ENCODE measurements around the gene S100A2.
"Not testable (repeated sequence)": the region's sequence is repeated elsewhere in the genome, so short reads cannot be mapped to it uniquely, and the experiment has no call there.

Gene S100A2

GRCh38 chr1:153532769-153533599, 32.7 kb downstream of the S100A2 start:
- peak; percentile 70 to 71 for DNase-seq (ENCODE audit: low read depth in 2 of 2)

GRCh38 chr1:153532181-153532580, 33.5 kb downstream of the S100A2 start:
- no peak for DNase-seq (ENCODE audit: low read depth in 2 of 2)

- no peak for DNase-seq (ENCODE audit: low read depth in 2 of 2)
Measured at GRCh38 chr1:153531638-153532037, 34.0 kb downstream of the S100A2 start.

- no peak for DNase-seq (ENCODE audit: low read depth in 2 of 2)
Measured at GRCh38 chr1:153527683-153528040, 38.0 kb downstream of the S100A2 start.

- DNase-seq (ENCODE audit: low read depth in 2 of 2) = no peak
Measured at GRCh38 chr1:153527023-153527682, 38.5 kb downstream of the S100A2 start.

- no peak for DNase-seq (ENCODE audit: low read depth in 2 of 2)
Measured at GRCh38 chr1:153526132-153526543, 39.5 kb downstream of the S100A2 start.

GRCh38 chr1:153525088-153525728, 40.4 kb downstream of the S100A2 start:
- no peak for DNase-seq (ENCODE audit: low read depth in 2 of 2)

GRCh38 chr1:153522353-153523048, 43.1 kb downstream of the S100A2 start:
- not testable (repeated sequence) for DNase-seq (ENCODE audit: low read depth in 2 of 2)

- DNase-seq (ENCODE audit: low read depth in 2 of 2) = not testable (repeated sequence)
Measured at GRCh38 chr1:153521808-153522207, 43.8 kb downstream of the S100A2 start.

- no peak for DNase-seq (ENCODE audit: low read depth in 2 of 2)
Measured at GRCh38 chr1:153520818-153521476, 44.7 kb downstream of the S100A2 start.

GRCh38 chr1:153520137-153520691, 45.4 kb downstream of the S100A2 start:
- not testable (repeated sequence) for DNase-seq (ENCODE audit: low read depth in 2 of 2)

- DNase-seq (ENCODE audit: low read depth in 2 of 2) = no peak
Measured at GRCh38 chr1:153519242-153519641, 46.4 kb downstream of the S100A2 start.

GRCh38 chr1:153515504-153516394, 49.9 kb downstream of the S100A2 start:
- no peak for DNase-seq (ENCODE audit: low read depth in 2 of 2)

GRCh38 chr1:153513666-153514065, 52.0 kb downstream of the S100A2 start:
- no peak for DNase-seq (ENCODE audit: low read depth in 2 of 2)

- DNase-seq (ENCODE audit: low read depth in 2 of 2) = no peak
Measured at GRCh38 chr1:153513023-153513422, 52.6 kb downstream of the S100A2 start.

All from fibroblast of skin of left biceps (primary cell).